PFSK-1 (cell line): ENCODE measurements around the gene ZNF654.

ENCODE experiments used
- FOXP2 ChIP-seq: optimal IDR thresholded peaks from 2 replicates; pipeline ENCODE3; 2011; ENCODE audit warnings: borderline replicate concordance, control low read depth, inconsistent platforms; ENCODE audit not compliant: insufficient read depth; ENCODE audit errors: extremely low read length, extremely low read depth
- POLR2AphosphoS5 ChIP-seq: IDR thresholded peaks from 2 replicates; pipeline ENCODE4 v1.6.1; 2012; ENCODE audit warnings: low read depth, mild to moderate bottlenecking, control low read depth, low read length, moderate library complexity
- SIN3A ChIP-seq: IDR thresholded peaks from 2 replicates; pipeline ENCODE4 v1.6.1; 2012; ENCODE audit warnings: mild to moderate bottlenecking, low read length, moderate library complexity, borderline replicate concordance; ENCODE audit not compliant: insufficient read depth
- TAF1 ChIP-seq: IDR thresholded peaks from 2 replicates; pipeline ENCODE4 v1.6.1; 2012; ENCODE audit warnings: low read length, control low read depth, borderline replicate concordance; ENCODE audit not compliant: insufficient read depth
- TF ChIP-seq, protein P1 (sequence below), 2 experiments: IDR thresholded peaks; 2 replicates each; pipeline versions ENCODE4 v1.6.1 to v1.8.0; 2011 to 2012; ENCODE audit warnings: low read depth in 2 of 2, low read length in 2 of 2, control low read depth in 1 of 2, inconsistent platforms in 1 of 2, mild to moderate bottlenecking in 1 of 2, moderate library complexity in 1 of 2; ENCODE audit not compliant: insufficient read depth in 1 of 2

ZNF654 gene

DNA sequence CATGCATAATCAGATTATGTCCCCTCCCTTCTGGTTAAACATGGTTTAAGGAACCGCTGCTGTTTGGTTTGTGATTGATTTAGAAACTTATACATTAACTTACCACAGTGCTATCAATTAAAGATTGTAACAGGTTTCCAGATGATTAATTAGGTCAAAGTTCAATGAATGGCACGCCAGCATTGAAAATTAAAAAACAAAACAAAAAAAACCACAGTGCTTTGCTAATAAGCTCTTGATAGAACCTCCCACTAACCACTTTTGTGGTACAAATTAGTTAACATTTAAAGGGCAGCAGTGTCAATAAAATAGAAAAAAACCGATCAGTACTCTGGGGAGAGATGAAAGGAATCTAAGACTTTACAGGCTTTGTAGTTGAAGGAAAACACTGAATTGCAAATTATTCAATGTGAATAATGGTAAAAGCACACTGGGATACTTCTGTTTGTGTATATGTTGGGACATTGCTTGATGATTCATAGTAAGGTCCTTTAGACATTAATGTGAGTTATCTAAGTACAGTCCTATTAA is 83.1 kb downstream of the ZNF654 start:
- TF ChIP-seq TAF1 (no peak), SIN3A (no peak), POLR2AphosphoS5 (no peak), FOXP2 (no peak)
- TF ChIP-seq, protein P1, sequence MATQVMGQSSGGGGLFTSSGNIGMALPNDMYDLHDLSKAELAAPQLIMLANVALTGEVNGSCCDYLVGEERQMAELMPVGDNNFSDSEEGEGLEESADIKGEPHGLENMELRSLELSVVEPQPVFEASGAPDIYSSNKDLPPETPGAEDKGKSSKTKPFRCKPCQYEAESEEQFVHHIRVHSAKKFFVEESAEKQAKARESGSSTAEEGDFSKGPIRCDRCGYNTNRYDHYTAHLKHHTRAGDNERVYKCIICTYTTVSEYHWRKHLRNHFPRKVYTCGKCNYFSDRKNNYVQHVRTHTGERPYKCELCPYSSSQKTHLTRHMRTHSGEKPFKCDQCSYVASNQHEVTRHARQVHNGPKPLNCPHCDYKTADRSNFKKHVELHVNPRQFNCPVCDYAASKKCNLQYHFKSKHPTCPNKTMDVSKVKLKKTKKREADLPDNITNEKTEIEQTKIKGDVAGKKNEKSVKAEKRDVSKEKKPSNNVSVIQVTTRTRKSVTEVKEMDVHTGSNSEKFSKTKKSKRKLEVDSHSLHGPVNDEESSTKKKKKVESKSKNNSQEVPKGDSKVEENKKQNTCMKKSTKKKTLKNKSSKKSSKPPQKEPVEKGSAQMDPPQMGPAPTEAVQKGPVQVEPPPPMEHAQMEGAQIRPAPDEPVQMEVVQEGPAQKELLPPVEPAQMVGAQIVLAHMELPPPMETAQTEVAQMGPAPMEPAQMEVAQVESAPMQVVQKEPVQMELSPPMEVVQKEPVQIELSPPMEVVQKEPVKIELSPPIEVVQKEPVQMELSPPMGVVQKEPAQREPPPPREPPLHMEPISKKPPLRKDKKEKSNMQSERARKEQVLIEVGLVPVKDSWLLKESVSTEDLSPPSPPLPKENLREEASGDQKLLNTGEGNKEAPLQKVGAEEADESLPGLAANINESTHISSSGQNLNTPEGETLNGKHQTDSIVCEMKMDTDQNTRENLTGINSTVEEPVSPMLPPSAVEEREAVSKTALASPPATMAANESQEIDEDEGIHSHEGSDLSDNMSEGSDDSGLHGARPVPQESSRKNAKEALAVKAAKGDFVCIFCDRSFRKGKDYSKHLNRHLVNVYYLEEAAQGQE (IDR thresholded peaks at IDR 0.05; ENCODE audit: insufficient read depth in 1 of 2, low read depth in 2 of 2, low read length in 2 of 2), result no peak

GRCh38 chr3:88147261-88147660 is 88.2 kb downstream of the ZNF654 start:
- no peak for TF ChIP-seq POLR2AphosphoS5
- no peak for TF ChIP-seq FOXP2
- TF ChIP-seq, protein P1 (IDR thresholded peaks at IDR 0.05; ENCODE audit: insufficient read depth in 1 of 2, low read depth in 2 of 2, low read length in 2 of 2), result no peak

DNA sequence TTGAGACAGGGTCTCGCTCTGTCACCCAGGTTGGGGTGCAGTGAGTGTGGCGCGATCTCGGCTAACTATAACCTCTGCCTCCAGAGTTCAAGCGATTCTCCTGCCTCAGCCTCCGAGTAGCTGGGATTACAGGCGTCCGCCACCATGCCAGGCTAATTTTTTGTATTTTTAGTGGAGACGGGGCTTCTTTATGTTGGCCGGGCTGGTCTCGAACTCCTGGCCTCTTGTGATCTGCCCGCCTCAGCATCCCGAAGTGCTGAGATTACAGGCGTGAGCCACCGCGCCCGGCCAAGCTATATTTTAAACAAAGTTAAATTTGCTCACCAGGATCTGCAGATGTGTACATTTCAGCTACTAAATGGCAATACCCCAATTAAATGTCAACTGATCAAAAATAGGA is 89.6 kb downstream of the ZNF654 start:
- TF ChIP-seq POLR2AphosphoS5, result no peak
- no peak for TF ChIP-seq TAF1
- TF ChIP-seq, protein P1 (IDR thresholded peaks at IDR 0.05; ENCODE audit: insufficient read depth in 1 of 2, low read depth in 2 of 2, low read length in 2 of 2), result no peak
- TF ChIP-seq FOXP2, result no peak
- TF ChIP-seq SIN3A, result no peak

DNA sequence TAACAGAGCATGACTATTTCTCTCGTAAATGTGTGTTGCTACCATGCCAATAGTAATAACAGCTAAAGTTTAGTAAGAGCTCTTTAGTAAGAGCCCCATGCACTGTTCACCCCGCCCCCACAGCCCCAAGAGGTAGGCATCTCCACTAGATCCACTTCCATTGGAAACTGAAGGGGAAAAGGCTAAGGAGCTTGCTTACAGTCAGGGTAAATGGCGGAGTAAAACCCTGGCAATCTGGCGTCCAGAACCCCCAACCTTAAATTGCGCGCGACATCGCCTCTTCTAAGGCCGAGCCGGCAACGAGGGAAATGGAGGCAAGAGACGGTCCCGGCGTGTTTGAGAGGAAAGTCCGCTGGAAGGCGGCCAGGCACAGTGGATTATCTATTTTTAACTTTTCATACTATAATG is 90.0 kb downstream of the ZNF654 start:
- no peak for TF ChIP-seq FOXP2
- no peak for TF ChIP-seq SIN3A
- TF ChIP-seq POLR2AphosphoS5, result no peak
- no peak for TF ChIP-seq TAF1
- TF ChIP-seq, protein P1 (IDR thresholded peaks at IDR 0.05; ENCODE audit: insufficient read depth in 1 of 2, low read depth in 2 of 2, low read length in 2 of 2), result no peak

GRCh38 chr3:88149509-88150362 is 90.7 kb downstream of the ZNF654 start, which contains the start of gene C3orf38:
TSS of gene C3orf38 (plus strand) at chr3:88149959. CDS start at chr3:88150053, 94 bp downstream.
- TF ChIP-seq SIN3A (no peak; the same call in 1 of the 2 replicates), TAF1 (peak; percentile 88; the same call in 1 of the 2 replicates), FOXP2 (no peak), POLR2AphosphoS5 (peak; percentile 68)
- TF ChIP-seq, protein P1 (IDR thresholded peaks at IDR 0.05; ENCODE audit: insufficient read depth in 1 of 2, low read depth in 2 of 2, low read length in 2 of 2), result 0 out of 4 replicates have a peak, but pooled peaks of 1 of the 2 experiments have one; percentile 10
